Adipose tissue (tissue), 3 donors: Measurements from ENCODE around the gene KCTD5. TPM values are rescaled to one million over a fixed set of nuclear protein-coding genes. Genes with fewer than 3 reads are reported as not detected.
"Not testable (repeated sequence)": the region's sequence is repeated elsewhere in the genome, so short reads cannot be mapped to it uniquely, and the experiment has no call there.

Experiments
- H3K27ac ChIP-seq: one replicate; pipeline ENCODE4 v1.5.1; 2013; ENCODE audit warnings: low read depth, low read length
- WGBS, 3 donors: extraction: QIAGEN DNeasy Blood & Tissue Kit; methylation state at CpG; one replicate each; pipeline ENCODE4 v1.1.7; 2013; 5-methylcytosine and 5-hydroxymethylcytosine counted together
- polyA plus RNA-seq, 3 donors: library from polyadenylated mRNA; stranded (reverse); fragments of 200-250 nt; gene quantifications; one replicate each; pipeline ENCODE4 v1.2.3, GENCODE V29; 2013
- donor health status: healthy with polysubstance abuse.
- donor health status: Bipolar disorder and iron deficiency.
- donor health status: healthy.

Gene KCTD5
- polyA plus RNA-seq, 3 donors, result 6.5 to 17.1 (median 12.2) TPM

GRCh38 chr16:2691491-2692248 lies 9.3 kb downstream of the KCTD5 start:
- WGBS, 3 donors, result 69 to 86% (median 79%) methylated on average over 29 of the region's 29 CpGs
- H3K27ac ChIP-seq, result no peak overlapping the region

- WGBS, 3 donors, result 67 to 72% (median 68%) methylated on average over 14 of the region's 14 CpGs
- H3K27ac ChIP-seq, result no peak overlapping the region
Observed at GRCh38 chr16:2692251-2692947, 10.1 kb downstream of the KCTD5 start.

- WGBS, 3 donors, result 84 to 88% (median 85%) methylated on average over 20 to 24 of the region's 24 CpGs
- no peak overlapping the region for H3K27ac ChIP-seq
Observed at GRCh38 chr16:2692948-2693651, 10.8 kb downstream of the KCTD5 start.

- 91 to 93% (median 93%) methylated on average over 27 to 32 of the region's 37 CpGs for WGBS, 3 donors
- not testable (repeated sequence) for H3K27ac ChIP-seq
Observed at GRCh38 chr16:2696601-2697250, 14.4 kb downstream of the KCTD5 start.

GRCh38 chr16:2697401-2697948 lies 15.2 kb downstream of the KCTD5 start:
- H3K27ac ChIP-seq, result no peak overlapping the region
- 90 to 95% (median 95%) methylated on average over 17 of the region's 17 CpGs for WGBS, 3 donors

GRCh38 chr16:2698103-2698870 lies 16.0 kb downstream of the KCTD5 start:
- 88 to 95% (median 92%) methylated on average over 26 to 28 of the region's 28 CpGs for WGBS, 3 donors
- no peak overlapping the region for H3K27ac ChIP-seq

- 84 to 91% (median 89%) methylated on average over 32 of the region's 32 CpGs for WGBS, 3 donors
- no peak overlapping the region for H3K27ac ChIP-seq
Observed at GRCh38 chr16:2698965-2699750, 16.8 kb downstream of the KCTD5 start.

- no peak overlapping the region for H3K27ac ChIP-seq
- WGBS, 3 donors, result 88 to 90% (median 88%) methylated on average over 25 to 28 of the region's 28 CpGs
Observed at GRCh38 chr16:2699791-2700600, 17.7 kb downstream of the KCTD5 start.

GRCh38 chr16:2700786-2701185 lies 18.5 kb downstream of the KCTD5 start:
- WGBS, 3 donors, result 81 to 94% (median 90%) methylated on average over 13 of the region's 13 CpGs
- H3K27ac ChIP-seq, result no peak overlapping the region

GRCh38 chr16:2701272-2701671 lies 18.9 kb downstream of the KCTD5 start:
- H3K27ac ChIP-seq, result no peak overlapping the region
- 90 to 96% (median 92%) methylated on average over 15 of the region's 15 CpGs for WGBS, 3 donors

GRCh38 chr16:2701713-2702437 lies 19.6 kb downstream of the KCTD5 start:
- 88 to 90% (median 90%) methylated on average over 25 to 29 of the region's 29 CpGs for WGBS, 3 donors
- no peak overlapping the region for H3K27ac ChIP-seq

- 91 to 96% (median 92%) methylated on average over 9 to 13 of the region's 13 CpGs for WGBS, 3 donors
- H3K27ac ChIP-seq, result no peak overlapping the region
Observed at GRCh38 chr16:2702438-2702825, 20.1 kb downstream of the KCTD5 start.

- H3K27ac ChIP-seq, result no peak overlapping the region
- WGBS, 3 donors, result 86 to 92% (median 87%) methylated on average over 28 of the region's 28 CpGs
Observed at GRCh38 chr16:2702871-2703745, 20.8 kb downstream of the KCTD5 start.

GRCh38 chr16:2704166-2704982 lies 22.1 kb downstream of the KCTD5 start:
- WGBS, 3 donors, result 90 to 95% (median 94%) methylated on average over 33 of the region's 33 CpGs
- H3K27ac ChIP-seq, result no peak overlapping the region
